ENCODE measurements around the gene INPP5A. TPM values are rescaled to one million over a fixed set of nuclear protein-coding genes. Genes with fewer than 3 reads are reported as not detected.

Gene INPP5A
- total RNA-seq, 1 donor from 2014 or later = 36.3 TPM

GRCh38 chr10:132810807-132811700, 273.5 kb downstream of the INPP5A start:
- Mint-ChIP-seq H3K4me3 (ENCODE audit: unreplicated experiment) (no peak overlapping the region), H3K27me3 (ENCODE audit: unreplicated experiment) (peaks cover 6% of the 10 kb centered on the region), H3K9me3 (ENCODE audit: unreplicated experiment) (peaks cover 2% of the 10 kb centered on the region), H3K27ac (ENCODE audit: unreplicated experiment) (no peak overlapping the region), H3K36me3 (ENCODE audit: unreplicated experiment) (no peaks in the 10 kb centered on the region), H3K4me1 (ENCODE audit: low read depth, unreplicated experiment) (peaks cover under 1% of the 10 kb centered on the region)
- TF ChIP-seq CTCF (IDR thresholded peaks at IDR 0.05; ENCODE audit: partially characterized antibody, unreplicated experiment) = no peak
- no peak for DNase-seq

- no peaks in the 10 kb centered on the region for H3K36me3 Mint-ChIP-seq (ENCODE audit: unreplicated experiment)
- TF ChIP-seq CTCF (IDR thresholded peaks at IDR 0.05; ENCODE audit: partially characterized antibody, unreplicated experiment) = no peak
- no peak overlapping the region for H3K4me3 Mint-ChIP-seq (ENCODE audit: unreplicated experiment)
Observed at GRCh38 chr10:132811891-132812481, 274.4 kb downstream of the INPP5A start.

DNA sequence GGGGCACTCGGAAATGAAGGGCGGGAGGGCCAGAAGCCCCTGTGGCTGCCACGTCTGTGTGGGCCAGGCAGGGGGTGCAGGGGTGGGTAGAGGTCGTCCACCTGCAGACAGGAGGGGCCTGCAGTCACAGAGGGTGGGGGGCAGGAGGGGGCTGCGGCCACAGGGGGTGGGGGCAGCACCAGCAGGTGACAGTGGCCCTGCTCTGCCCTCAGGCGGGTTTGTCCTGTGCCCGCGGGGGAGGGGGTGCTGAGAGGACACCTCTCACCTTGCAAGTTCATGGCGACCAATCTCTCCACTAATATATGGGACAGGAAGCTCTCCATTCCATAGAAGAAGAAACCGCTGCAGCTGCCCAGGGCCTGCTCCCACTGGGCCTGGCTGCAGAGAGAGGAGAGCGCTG, 274.9 kb downstream of the INPP5A start:
- Mint-ChIP-seq H3K27ac (ENCODE audit: unreplicated experiment) (no peak overlapping the region), H3K27me3 (ENCODE audit: unreplicated experiment) (peaks cover 12% of the 10 kb centered on the region), H3K9me3 (ENCODE audit: unreplicated experiment) (peaks cover 2% of the 10 kb centered on the region), H3K4me3 (ENCODE audit: unreplicated experiment) (no peak overlapping the region), H3K4me1 (ENCODE audit: low read depth, unreplicated experiment) (no peaks in the 10 kb centered on the region), H3K36me3 (ENCODE audit: unreplicated experiment) (peaks cover 3% of the 10 kb centered on the region)
- DNase-seq = no peak
- no peak for TF ChIP-seq CTCF (IDR thresholded peaks at IDR 0.05; ENCODE audit: partially characterized antibody, unreplicated experiment)

More at GRCh38 chr10:132811891-132812481, 274.4 kb downstream of the INPP5A start:
- H3K27ac Mint-ChIP-seq (ENCODE audit: unreplicated experiment) = no peak overlapping the region
- no peaks in the 10 kb centered on the region for H3K4me1 Mint-ChIP-seq (ENCODE audit: low read depth, unreplicated experiment)
- DNase-seq = no peak
- peaks cover 2% of the 10 kb centered on the region for H3K9me3 Mint-ChIP-seq (ENCODE audit: unreplicated experiment)
- peaks cover 11% of the 10 kb centered on the region for H3K27me3 Mint-ChIP-seq (ENCODE audit: unreplicated experiment)

GRCh38 chr10:132813001-132813401, 275.4 kb downstream of the INPP5A start:
- Mint-ChIP-seq H3K27ac (ENCODE audit: unreplicated experiment) (no peak overlapping the region), H3K27me3 (ENCODE audit: unreplicated experiment) (peaks cover 12% of the 10 kb centered on the region), H3K4me1 (ENCODE audit: low read depth, unreplicated experiment) (no peaks in the 10 kb centered on the region), H3K9me3 (ENCODE audit: unreplicated experiment) (peaks cover 2% of the 10 kb centered on the region), H3K4me3 (ENCODE audit: unreplicated experiment) (no peak overlapping the region), H3K36me3 (ENCODE audit: unreplicated experiment) (peaks cover 4% of the 10 kb centered on the region)
- TF ChIP-seq CTCF (IDR thresholded peaks at IDR 0.05; ENCODE audit: partially characterized antibody, unreplicated experiment) = no peak
- no peak for DNase-seq
